ENCODE results near the gene PACC1.
"Not testable (repeated sequence)": the region's sequence is repeated elsewhere in the genome, so short reads cannot be mapped to it uniquely, and the experiment has no call there.

The PACC1 gene

GRCh38 chr1:212396638-212397037 lies 18.0 kb downstream of the PACC1 start:
- no peak for DNase-seq (ENCODE audit: low spot score)

- DNase-seq (ENCODE audit: low spot score) = not testable (repeated sequence)
Measured at GRCh38 chr1:212395678-212396437, 18.8 kb downstream of the PACC1 start.

- no peak for DNase-seq (ENCODE audit: low spot score)
Measured at GRCh38 chr1:212388985-212389716, 25.5 kb downstream of the PACC1 start.

GRCh38 chr1:212386029-212386428 lies 28.7 kb downstream of the PACC1 start:
- no peak for DNase-seq (ENCODE audit: low spot score)

- DNase-seq (ENCODE audit: low spot score) = no peak
Measured at GRCh38 chr1:212381397-212382035, 33.2 kb downstream of the PACC1 start.

- no peak for DNase-seq (ENCODE audit: low spot score)
Measured at GRCh38 chr1:212379366-212379765, 35.3 kb downstream of the PACC1 start.

GRCh38 chr1:212377644-212378043 lies 37.0 kb downstream of the PACC1 start:
- no peak for DNase-seq (ENCODE audit: low spot score)

- no peak for DNase-seq (ENCODE audit: low spot score)
Measured at GRCh38 chr1:212375986-212376385, 38.7 kb downstream of the PACC1 start.

GRCh38 chr1:212368073-212368484 lies 46.6 kb downstream of the PACC1 start:
- DNase-seq (ENCODE audit: low spot score) = peak; percentile 58

- no peak for DNase-seq (ENCODE audit: low spot score)
Measured at GRCh38 chr1:212367474-212368072, 47.1 kb downstream of the PACC1 start.

GRCh38 chr1:212366901-212367300 lies 47.8 kb downstream of the PACC1 start:
- no peak for DNase-seq (ENCODE audit: low spot score)

- no peak for DNase-seq (ENCODE audit: low spot score)
Measured at GRCh38 chr1:212364985-212365384, 49.7 kb downstream of the PACC1 start.

GRCh38 chr1:212359794-212360479 lies 54.7 kb downstream of the PACC1 start:
- DNase-seq (ENCODE audit: low spot score) = no peak

GRCh38 chr1:212355230-212355969 lies 59.3 kb downstream of the PACC1 start:
- no peak for DNase-seq (ENCODE audit: low spot score)

GRCh38 chr1:212354464-212354863 lies 60.2 kb downstream of the PACC1 start:
- DNase-seq (ENCODE audit: low spot score) = no peak

GRCh38 chr1:212353181-212353580 lies 61.5 kb downstream of the PACC1 start:
- no peak for DNase-seq (ENCODE audit: low spot score)

- DNase-seq (ENCODE audit: low spot score) = no peak
Measured at GRCh38 chr1:212351588-212352362, 62.9 kb downstream of the PACC1 start.

GRCh38 chr1:212346601-212347000 lies 68.1 kb downstream of the PACC1 start:
- DNase-seq (ENCODE audit: low spot score) = no peak

GRCh38 chr1:212344905-212345304 lies 69.8 kb downstream of the PACC1 start:
- DNase-seq (ENCODE audit: low spot score) = no peak

GRCh38 chr1:212341090-212341489 lies 73.6 kb downstream of the PACC1 start:
- no peak for DNase-seq (ENCODE audit: low spot score)
